ENCODE results near the gene CHD5. TPM values are rescaled to one million over a fixed set of nuclear protein-coding genes. Genes with fewer than 3 reads are reported as not detected.

The CHD5 gene
- total RNA-seq, 1 experiment from 2014 or later, result not detected

DNA sequence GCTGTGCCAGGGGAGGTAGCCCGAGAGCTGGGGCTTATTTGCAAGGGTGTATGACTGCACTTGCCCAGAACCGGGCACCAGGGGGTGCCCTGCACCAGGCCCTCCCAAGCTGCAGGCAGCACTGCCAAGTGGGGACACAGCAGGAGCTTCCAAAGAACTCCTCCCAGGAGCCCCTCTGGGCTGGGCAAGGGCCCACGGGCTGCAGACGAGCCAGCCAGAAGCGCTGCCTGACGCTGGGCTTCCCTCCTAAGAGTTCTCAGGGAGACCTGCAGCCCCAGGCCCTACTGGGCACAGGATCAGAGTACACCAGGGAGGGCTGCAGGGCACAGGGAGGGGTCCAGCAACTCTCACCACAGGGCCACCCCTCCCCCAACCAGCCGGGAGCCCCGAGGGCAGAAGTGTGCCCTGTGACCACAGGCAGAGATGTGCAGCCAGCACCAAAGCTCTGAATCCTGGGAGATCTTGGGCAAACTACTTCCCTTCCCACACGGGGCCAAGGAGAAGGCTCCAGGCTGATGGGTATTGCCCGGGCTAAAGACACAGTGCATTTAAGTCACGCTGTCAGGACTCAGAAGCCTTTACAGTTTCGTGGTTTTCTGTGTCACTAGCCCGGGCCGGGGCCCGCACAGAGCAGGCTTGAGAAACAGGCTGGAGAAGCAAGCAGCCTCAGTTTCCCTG lies 71.0 kb downstream of the CHD5 start:
- H3K27ac ChIP-seq (ENCODE audit: low read length), result no peak overlapping the region
- no peaks in the 10 kb centered on the region for H3K9me2 ChIP-seq (replicated peaks; ENCODE audit: insufficient read depth, low read length)
- H3K79me2 ChIP-seq (ENCODE audit: low read length), result no peaks in the 10 kb centered on the region
- DNase-seq, result peak; percentile 85
- no peaks in the 10 kb centered on the region for H3K27me3 ChIP-seq (ENCODE audit: low read length)
- no peaks in the 10 kb centered on the region for H4K20me1 ChIP-seq (ENCODE audit: insufficient read depth, low read depth, low read length)
- H3K36me3 ChIP-seq (ENCODE audit: insufficient read depth, low read length), result no peaks in the 10 kb centered on the region
- H2AFZ ChIP-seq (ENCODE audit: low read length), result no peak overlapping the region
- H3K4me2 ChIP-seq (ENCODE audit: low read depth, low read length, poor library complexity, severe bottlenecking), result no peak overlapping the region
- H3K4me3 ChIP-seq (ENCODE audit: low read length), result no peak overlapping the region
- H3K4me1 ChIP-seq (ENCODE audit: low read length), result peaks cover 10% of the 10 kb centered on the region
- no peak overlapping the region for H3K9ac ChIP-seq (ENCODE audit: low read length)
- no peaks in the 10 kb centered on the region for H3K9me3 ChIP-seq (ENCODE audit: low read length)

DNA sequence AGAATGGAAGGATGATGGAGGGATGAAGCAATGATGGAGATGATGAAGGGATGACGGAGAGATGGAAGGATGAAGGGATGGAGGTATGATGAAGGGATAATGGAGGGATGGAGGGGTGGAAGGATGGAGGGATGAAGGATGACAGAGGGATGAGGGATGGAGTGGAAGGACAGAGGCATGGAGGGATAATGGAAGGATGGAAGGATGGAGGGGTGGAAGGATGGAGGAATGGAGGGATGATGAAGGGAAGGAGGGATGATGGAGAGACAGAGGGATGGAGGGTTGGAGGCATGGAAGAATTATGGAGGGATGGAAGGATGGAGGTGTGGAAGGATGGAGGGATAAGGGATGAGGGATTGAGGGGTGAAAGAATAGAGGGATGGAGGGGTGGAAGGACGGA lies 71.6 kb downstream of the CHD5 start:
- H3K36me3 ChIP-seq (ENCODE audit: insufficient read depth, low read length), result no peaks in the 10 kb centered on the region

DNA sequence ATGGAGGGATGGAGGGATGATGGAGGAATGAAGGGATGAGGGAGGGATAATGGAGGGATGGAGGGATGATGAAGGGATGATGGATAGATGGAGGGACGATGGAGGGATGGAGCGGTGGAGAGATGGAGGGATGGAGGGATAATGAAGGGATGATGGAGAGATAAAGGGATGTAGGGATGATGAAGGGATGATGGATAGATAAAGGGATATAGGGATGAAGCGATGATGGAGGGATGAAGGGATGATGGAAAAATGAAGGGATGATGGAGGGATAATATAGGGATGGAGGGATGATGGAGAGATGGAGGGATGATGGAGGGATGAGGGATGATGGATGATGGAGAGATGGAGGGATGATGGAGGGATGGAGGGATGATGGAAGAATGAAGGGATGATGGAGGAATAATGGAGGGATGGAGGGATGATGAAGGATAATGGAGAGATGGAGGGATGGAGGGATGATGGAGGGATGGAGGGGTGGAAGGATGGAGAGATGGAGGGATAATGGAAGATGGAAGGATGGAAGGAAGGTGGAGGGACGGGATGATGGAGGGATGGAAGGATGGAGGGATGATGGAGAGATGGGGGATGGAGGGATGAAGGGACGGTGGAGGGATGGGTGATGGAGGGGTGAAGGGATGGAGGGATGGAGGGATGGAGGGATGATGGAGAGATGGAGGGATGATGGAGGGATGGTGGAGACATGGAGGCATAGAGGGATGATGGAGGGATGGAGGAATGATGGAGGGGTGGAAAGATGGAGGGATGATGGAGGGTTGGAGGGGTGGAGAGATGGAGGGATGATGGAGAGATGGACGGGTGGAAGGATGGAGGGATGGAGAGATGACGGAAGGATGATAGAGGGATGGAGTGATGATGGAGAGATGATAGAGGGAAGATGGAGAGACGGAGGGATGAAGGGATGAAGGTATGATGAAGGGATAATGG lies 72.4 kb downstream of the CHD5 start:
- Histone ChIP-seq H3K9ac (ENCODE audit: low read length) (no peak overlapping the region), H3K27ac (ENCODE audit: low read length) (no peak overlapping the region), H3K9me3 (ENCODE audit: low read length) (no peaks in the 10 kb centered on the region), H3K79me2 (ENCODE audit: low read length) (no peaks in the 10 kb centered on the region), H2AFZ (ENCODE audit: low read length) (no peak overlapping the region), H3K9me2 (replicated peaks; ENCODE audit: insufficient read depth, low read length) (no peaks in the 10 kb centered on the region), H4K20me1 (ENCODE audit: insufficient read depth, low read depth, low read length) (no peaks in the 10 kb centered on the region), H3K27me3 (ENCODE audit: low read length) (no peaks in the 10 kb centered on the region), H3K4me2 (ENCODE audit: low read depth, low read length, poor library complexity, severe bottlenecking) (no peak overlapping the region), H3K36me3 (ENCODE audit: insufficient read depth, low read length) (no peaks in the 10 kb centered on the region), H3K4me3 (ENCODE audit: low read length) (no peak overlapping the region), H3K4me1 (ENCODE audit: low read length) (peaks cover 10% of the 10 kb centered on the region)
- DNase-seq, result no peak

More for the DNA sequence above, 71.6 kb downstream of the CHD5 start:
- no peaks in the 10 kb centered on the region for H3K79me2 ChIP-seq (ENCODE audit: low read length)
- no peaks in the 10 kb centered on the region for H4K20me1 ChIP-seq (ENCODE audit: insufficient read depth, low read depth, low read length)
- no peak overlapping the region for H2AFZ ChIP-seq (ENCODE audit: low read length)
- no peaks in the 10 kb centered on the region for H3K9me2 ChIP-seq (replicated peaks; ENCODE audit: insufficient read depth, low read length)
- no peak overlapping the region for H3K9ac ChIP-seq (ENCODE audit: low read length)
- no peak overlapping the region for H3K4me3 ChIP-seq (ENCODE audit: low read length)
- H3K4me2 ChIP-seq (ENCODE audit: low read depth, low read length, poor library complexity, severe bottlenecking), result no peak overlapping the region
- peaks cover 10% of the 10 kb centered on the region for H3K4me1 ChIP-seq (ENCODE audit: low read length)
- H3K27me3 ChIP-seq (ENCODE audit: low read length), result no peaks in the 10 kb centered on the region
- DNase-seq, result no peak
- no peaks in the 10 kb centered on the region for H3K9me3 ChIP-seq (ENCODE audit: low read length)
- no peak overlapping the region for H3K27ac ChIP-seq (ENCODE audit: low read length)

DNA sequence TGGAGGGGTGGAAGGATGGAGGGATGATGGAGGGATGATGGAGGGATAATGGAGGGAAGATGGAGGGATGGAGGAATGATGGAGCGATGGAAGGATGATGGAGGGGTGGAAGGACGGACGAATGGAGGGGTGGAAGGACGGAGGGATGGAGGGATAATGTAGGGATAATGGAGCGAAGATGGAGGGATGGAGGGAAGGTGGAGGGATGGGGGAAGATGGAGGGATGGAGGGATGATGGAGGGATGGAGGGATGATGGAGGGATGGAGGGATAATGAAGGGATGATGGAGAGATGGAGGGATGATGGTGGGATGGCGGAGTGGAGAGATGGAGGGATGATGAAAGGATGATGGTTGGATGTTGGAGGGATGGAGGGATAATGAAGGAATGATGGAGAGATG lies 73.1 kb downstream of the CHD5 start:
- no peak overlapping the region for H3K27ac ChIP-seq (ENCODE audit: low read length)
- peaks cover 10% of the 10 kb centered on the region for H3K4me1 ChIP-seq (ENCODE audit: low read length)
- H2AFZ ChIP-seq (ENCODE audit: low read length), result no peak overlapping the region
- no peaks in the 10 kb centered on the region for H3K36me3 ChIP-seq (ENCODE audit: insufficient read depth, low read length)
- DNase-seq, result no peak
- H3K4me3 ChIP-seq (ENCODE audit: low read length), result no peak overlapping the region
- no peaks in the 10 kb centered on the region for H4K20me1 ChIP-seq (ENCODE audit: insufficient read depth, low read depth, low read length)
- H3K4me2 ChIP-seq (ENCODE audit: low read depth, low read length, poor library complexity, severe bottlenecking), result no peak overlapping the region
- H3K27me3 ChIP-seq (ENCODE audit: low read length), result no peaks in the 10 kb centered on the region
- H3K79me2 ChIP-seq (ENCODE audit: low read length), result no peaks in the 10 kb centered on the region
- H3K9ac ChIP-seq (ENCODE audit: low read length), result no peak overlapping the region
- no peaks in the 10 kb centered on the region for H3K9me2 ChIP-seq (replicated peaks; ENCODE audit: insufficient read depth, low read length)
- no peaks in the 10 kb centered on the region for H3K9me3 ChIP-seq (ENCODE audit: low read length)

DNA sequence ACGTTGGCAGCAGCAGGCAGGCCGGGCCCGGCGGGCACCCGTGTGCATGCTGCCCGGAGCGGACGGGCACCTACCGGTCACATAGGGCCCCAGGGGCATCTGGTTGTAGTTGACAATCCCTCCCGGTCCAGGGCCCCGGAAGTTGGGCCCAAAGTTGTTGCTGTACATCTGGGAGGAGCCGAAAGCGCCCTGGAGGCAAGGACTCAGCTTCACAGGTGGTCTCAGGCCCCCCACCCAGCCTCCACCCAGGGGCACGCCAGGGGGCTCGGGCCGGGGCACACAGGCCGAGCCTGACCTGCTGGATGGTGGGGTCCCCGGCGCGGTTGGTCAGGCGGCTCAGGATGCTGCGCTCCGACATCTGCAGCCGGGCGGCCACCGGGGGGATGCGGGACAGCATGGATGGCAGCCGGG lies 73.8 kb downstream of the CHD5 start:
- Histone ChIP-seq H4K20me1 (ENCODE audit: insufficient read depth, low read depth, low read length) (no peaks in the 10 kb centered on the region), H3K4me3 (ENCODE audit: low read length) (no peak overlapping the region), H3K4me1 (ENCODE audit: low read length) (peaks cover 10% of the 10 kb centered on the region), H3K4me2 (ENCODE audit: low read depth, low read length, poor library complexity, severe bottlenecking) (no peak overlapping the region), H3K27ac (ENCODE audit: low read length) (no peak overlapping the region), H3K27me3 (ENCODE audit: low read length) (no peaks in the 10 kb centered on the region), H2AFZ (ENCODE audit: low read length) (no peak overlapping the region), H3K79me2 (ENCODE audit: low read length) (no peaks in the 10 kb centered on the region), H3K9me3 (ENCODE audit: low read length) (no peaks in the 10 kb centered on the region), H3K9me2 (replicated peaks; ENCODE audit: insufficient read depth, low read length) (no peaks in the 10 kb centered on the region), H3K36me3 (ENCODE audit: insufficient read depth, low read length) (no peaks in the 10 kb centered on the region), H3K9ac (ENCODE audit: low read length) (no peak overlapping the region)
- DNase-seq, result no peak

DNA sequence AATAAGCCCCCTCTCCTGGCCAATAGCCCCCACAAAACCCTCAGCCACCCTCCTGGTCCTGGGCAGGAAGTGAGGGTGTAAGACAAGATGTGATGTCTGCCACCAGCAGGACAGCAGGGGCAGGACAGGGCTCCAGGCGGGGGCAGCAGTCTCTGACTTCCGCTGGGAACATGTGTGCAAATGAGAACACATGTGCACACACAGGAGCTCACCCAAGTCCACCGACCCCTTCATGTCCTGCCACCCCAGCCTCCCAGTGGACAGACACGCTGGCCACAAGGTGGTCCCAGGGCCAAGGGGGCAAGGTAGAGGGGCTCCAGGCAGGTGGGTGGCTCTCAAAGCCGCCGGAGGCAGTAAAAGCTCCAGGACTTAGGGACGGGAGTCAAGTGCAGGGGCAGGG lies 74.4 kb downstream of the CHD5 start:
- peak overlapping the region; percentile 47 for H3K9ac ChIP-seq (ENCODE audit: low read length)
- no peaks in the 10 kb centered on the region for H4K20me1 ChIP-seq (ENCODE audit: insufficient read depth, low read depth, low read length)
- H2AFZ ChIP-seq (ENCODE audit: low read length), result peak overlapping the region; percentile 73; the same call in 1 of the 2 replicates
- H3K79me2 ChIP-seq (ENCODE audit: low read length), result no peaks in the 10 kb centered on the region
- H3K36me3 ChIP-seq (ENCODE audit: insufficient read depth, low read length), result no peaks in the 10 kb centered on the region
- peak overlapping the region; percentile 39 for H3K4me2 ChIP-seq (ENCODE audit: low read depth, low read length, poor library complexity, severe bottlenecking)
- H3K9me2 ChIP-seq (replicated peaks; ENCODE audit: insufficient read depth, low read length), result no peaks in the 10 kb centered on the region
- H3K4me3 ChIP-seq (ENCODE audit: low read length), result no peak overlapping the region
- no peak overlapping the region for H3K27ac ChIP-seq (ENCODE audit: low read length)
- H3K4me1 ChIP-seq (ENCODE audit: low read length), result peaks cover 10% of the 10 kb centered on the region
- no peaks in the 10 kb centered on the region for H3K27me3 ChIP-seq (ENCODE audit: low read length)
- peak; percentile 68 for DNase-seq
- no peaks in the 10 kb centered on the region for H3K9me3 ChIP-seq (ENCODE audit: low read length)

DNA sequence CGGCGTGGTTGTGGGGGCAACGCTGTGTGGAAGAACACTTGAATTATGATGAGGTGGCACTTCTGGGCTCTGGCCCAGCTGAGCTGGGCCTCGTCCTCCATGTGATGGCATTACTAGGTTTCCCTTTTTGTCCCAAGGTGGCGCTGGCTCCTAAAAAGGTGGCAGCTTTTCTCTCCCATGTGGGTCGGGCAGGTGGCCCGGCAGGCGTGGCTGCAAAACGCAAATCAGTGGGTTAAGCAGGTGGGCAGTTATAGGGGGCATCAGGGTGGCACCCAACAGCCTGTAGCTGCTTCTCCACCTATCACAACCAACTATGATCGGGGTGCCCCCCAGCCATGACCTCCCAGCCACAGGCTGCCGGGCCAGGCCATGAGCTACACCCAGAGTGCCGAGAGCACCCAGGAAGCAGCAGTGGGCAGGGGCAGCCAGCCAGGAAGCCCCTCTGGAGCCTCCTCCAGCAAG lies 74.9 kb downstream of the CHD5 start:
- H3K9me3 ChIP-seq (ENCODE audit: low read length), result no peaks in the 10 kb centered on the region
- H4K20me1 ChIP-seq (ENCODE audit: insufficient read depth, low read depth, low read length), result no peaks in the 10 kb centered on the region
- peak; percentile 74 for DNase-seq
- no peak overlapping the region for H3K4me3 ChIP-seq (ENCODE audit: low read length)
- no peaks in the 10 kb centered on the region for H3K36me3 ChIP-seq (ENCODE audit: insufficient read depth, low read length)
- H3K9me2 ChIP-seq (replicated peaks; ENCODE audit: insufficient read depth, low read length), result no peaks in the 10 kb centered on the region
- no peaks in the 10 kb centered on the region for H3K27me3 ChIP-seq (ENCODE audit: low read length)
- peak overlapping the region; percentile 73; the same call in 1 of the 2 replicates for H2AFZ ChIP-seq (ENCODE audit: low read length)
- H3K79me2 ChIP-seq (ENCODE audit: low read length), result no peaks in the 10 kb centered on the region
- H3K27ac ChIP-seq (ENCODE audit: low read length), result no peak overlapping the region
- peak overlapping the region; percentile 47 for H3K9ac ChIP-seq (ENCODE audit: low read length)
- H3K4me1 ChIP-seq (ENCODE audit: low read length), result peaks cover 10% of the 10 kb centered on the region
- peak overlapping the region; percentile 39 for H3K4me2 ChIP-seq (ENCODE audit: low read depth, low read length, poor library complexity, severe bottlenecking)

DNA sequence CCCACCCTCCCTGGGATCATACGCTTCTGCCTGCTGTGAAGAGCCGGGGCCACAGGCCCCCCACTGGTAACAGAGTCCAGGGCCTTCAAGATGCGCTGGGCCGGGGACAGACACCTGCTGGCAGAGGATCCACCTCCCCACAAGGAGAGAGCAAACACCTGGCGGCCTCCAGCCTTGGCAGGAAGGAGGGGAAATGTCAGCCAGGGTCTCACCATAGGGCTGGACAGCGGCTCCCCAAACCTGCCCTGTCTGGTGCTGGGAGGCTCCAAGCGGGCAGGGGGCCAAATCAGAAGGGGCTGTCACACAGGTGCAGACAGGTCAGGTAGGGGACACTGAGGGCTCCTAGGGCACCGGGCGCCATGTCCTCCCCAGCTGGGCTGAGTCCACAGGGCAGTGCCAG lies 75.5 kb downstream of the CHD5 start:
- no peak overlapping the region for H3K9ac ChIP-seq (ENCODE audit: low read length)
- no peaks in the 10 kb centered on the region for H3K9me2 ChIP-seq (replicated peaks; ENCODE audit: insufficient read depth, low read length)
- H2AFZ ChIP-seq (ENCODE audit: low read length), result no peak overlapping the region
- no peaks in the 10 kb centered on the region for H4K20me1 ChIP-seq (ENCODE audit: insufficient read depth, low read depth, low read length)
- DNase-seq, result no peak
- no peaks in the 10 kb centered on the region for H3K9me3 ChIP-seq (ENCODE audit: low read length)
- peaks cover 10% of the 10 kb centered on the region for H3K4me1 ChIP-seq (ENCODE audit: low read length)
- no peaks in the 10 kb centered on the region for H3K27me3 ChIP-seq (ENCODE audit: low read length)
- no peak overlapping the region for H3K4me2 ChIP-seq (ENCODE audit: low read depth, low read length, poor library complexity, severe bottlenecking)
- H3K79me2 ChIP-seq (ENCODE audit: low read length), result no peaks in the 10 kb centered on the region
- H3K27ac ChIP-seq (ENCODE audit: low read length), result no peak overlapping the region
- H3K4me3 ChIP-seq (ENCODE audit: low read length), result no peak overlapping the region
- H3K36me3 ChIP-seq (ENCODE audit: insufficient read depth, low read length), result no peaks in the 10 kb centered on the region

Data from Karpas-422 (cell line).